Upper lobe of left lung (tissue), 4 donors: ENCODE data around the gene ZNF35.

Experiments
- CTCF ChIP-seq, 6 experiments: fragments of 450-650 bp in 4 of 6; fragments of 200-600 bp in 2 of 6; sonication (generic) in 2 of 6; IDR thresholded peaks; one replicate each; pipeline ENCODE4 v1.5.1; 2016 to 2019; ENCODE audit warnings: antibody characterized with exemption in 6 of 6
- EP300 ChIP-seq, 4 donors: sonication (generic); formaldehyde crosslinking; IDR thresholded peaks; one replicate each; pipeline ENCODE4 v1.5.1; 2017; ENCODE audit warnings: antibody characterized with exemption in 4 of 4, control low read depth in 2 of 4
- POLR2A ChIP-seq, 4 donors: fragments of 450-650 bp; IDR thresholded peaks; one replicate each; pipeline ENCODE4 v1.5.1; 2016 to 2017; ENCODE audit warnings: antibody characterized with exemption in 4 of 4, mild to moderate bottlenecking in 2 of 4
- POLR2AphosphoS5 ChIP-seq, 2 donors: sonication (generic); formaldehyde crosslinking; IDR thresholded peaks; one replicate each; pipeline ENCODE4 v1.5.1; 2017; ENCODE audit warnings: antibody characterized with exemption in 2 of 2

- TF ChIP-seq CTCF (IDR thresholded peaks at IDR 0.05) (no peak), EP300 (IDR thresholded peaks at IDR 0.05) (no peak), POLR2A (IDR thresholded peaks at IDR 0.05) (no peak), POLR2AphosphoS5 (IDR thresholded peaks at IDR 0.05) (no peak)
Observed at GRCh38 chr3:44680921-44681455, 32.5 kb downstream of the ZNF35 start.
